NB4 (cell line): ENCODE results near the gene PPARA.
"Not testable (repeated sequence)": the region's sequence is repeated elsewhere in the genome, so short reads cannot be mapped to it uniquely, and the experiment has no call there.

ENCODE experiments used
- DNase-seq: peaks from one replicate; pipeline ENCODE4 v3.0.0; 2010; ENCODE audit warnings: low read depth
- H3K4me3 ChIP-seq: one replicate; pipeline ENCODE4 v1.5.1; 2011; ENCODE audit warnings: mild to moderate bottlenecking, low read depth, low read length, moderate library complexity
- CTCF ChIP-seq: IDR thresholded peaks from one replicate; pipeline ENCODE4 v1.5.1; 2012; ENCODE audit warnings: low read depth, low read length
- MAX ChIP-seq: IDR thresholded peaks from 2 replicates; pipeline ENCODE4 v1.6.1; 2011; ENCODE audit warnings: low read depth, low read length
- MYC ChIP-seq: IDR thresholded peaks from 2 replicates; pipeline ENCODE4 v1.6.1; 2011; ENCODE audit warnings: low read depth, low read length
- POLR2A ChIP-seq: IDR thresholded peaks from 2 replicates; pipeline ENCODE4 v1.6.1; 2011; ENCODE audit warnings: mild to moderate bottlenecking; ENCODE audit not compliant: insufficient read length; ENCODE audit errors: extremely low read depth

Gene PPARA

GRCh38 chr22:46128606-46129005 lies 21.7 kb upstream of the PPARA start:
- H3K4me3 ChIP-seq, result no peak overlapping the region
- TF ChIP-seq MYC (no peak), MAX (no peak)
- DNase-seq, result no peak

- no peak overlapping the region for H3K4me3 ChIP-seq
- DNase-seq, result peak; percentile 33
- peak; percentile 15 for TF ChIP-seq POLR2A
- TF ChIP-seq MAX, result no peak
- TF ChIP-seq CTCF, result no peak
These were observed 20.8 kb upstream of the PPARA start for GRCh38 chr22:46129390-46130041.

GRCh38 chr22:46131151-46131587 lies 19.2 kb upstream of the PPARA start:
- H3K4me3 ChIP-seq, result no peak overlapping the region
- TF ChIP-seq MYC (no peak), POLR2A (no peak), CTCF (peak; percentile 39)
- DNase-seq, result no peak

GRCh38 chr22:46132193-46132829 lies 18.0 kb upstream of the PPARA start:
- not testable (repeated sequence) for DNase-seq, H3K4me3 ChIP-seq

GRCh38 chr22:46132830-46133587 lies 17.3 kb upstream of the PPARA start:
- no peak for DNase-seq
- no peak overlapping the region for H3K4me3 ChIP-seq
- TF ChIP-seq MAX, result no peak
- no peak for TF ChIP-seq MYC
- TF ChIP-seq CTCF, result no peak
- no peak for TF ChIP-seq POLR2A

- TF ChIP-seq MYC, result no peak
- TF ChIP-seq CTCF, result no peak
- no peak for TF ChIP-seq MAX
- no peak for TF ChIP-seq POLR2A
- no peak overlapping the region for H3K4me3 ChIP-seq
- DNase-seq, result no peak
These were observed 16.8 kb upstream of the PPARA start for GRCh38 chr22:46133588-46133855.
